H1 (cell line): Measurements from ENCODE around the gene LRP3. TPM values are rescaled to one million over a fixed set of nuclear protein-coding genes. Genes with fewer than 3 reads are reported as not detected.

Experiments
- CHD7 ChIP-seq: fragments of 300-600 bp; sonication (generic); IDR thresholded peaks from 2 replicates; pipeline ENCODE4 v1.7.1; 2012; ENCODE audit warnings: low read length, moderate library complexity, mild to moderate bottlenecking, inconsistent platforms; ENCODE audit not compliant: insufficient replicate concordance
- EGR1 ChIP-seq: IDR thresholded peaks from 2 replicates; pipeline ENCODE4 v1.6.1; 2011; ENCODE audit warnings: low read depth, low read length, borderline replicate concordance
- JUN ChIP-seq: IDR thresholded peaks from 2 replicates; pipeline ENCODE4 v1.6.1; 2011; ENCODE audit warnings: low read depth, mild to moderate bottlenecking, improper control_type of control experiment, low read length
- JUND ChIP-seq: IDR thresholded peaks from 2 replicates; pipeline ENCODE4 v1.6.1; 2011; ENCODE audit warnings: mild to moderate bottlenecking, improper control_type of control experiment, low read length
- MAFK ChIP-seq: IDR thresholded peaks from 2 replicates; pipeline ENCODE4 v1.6.1; 2012; ENCODE audit warnings: low read depth, mild to moderate bottlenecking, improper control_type of control experiment, low read length
- POLR2AphosphoS5 ChIP-seq: IDR thresholded peaks from 2 replicates; pipeline ENCODE4 v1.6.1; 2011; ENCODE audit warnings: low read depth, low read length
- TEAD4 ChIP-seq: IDR thresholded peaks from 2 replicates; pipeline ENCODE4 v1.6.1; 2012; ENCODE audit warnings: low read depth, low read length, inconsistent platforms, mixed read lengths
- polyA plus RNA-seq, 7 experiments: library from polyadenylated mRNA; depleted of rRNA in 3 of 7; stranded (reverse) in 5 of 7; unstranded in 2 of 7; fragments of >200 nt in 5 of 7; fragments of 200-250 nt in 2 of 7; gene quantifications; 1 replicate in 5 of 7; 2 replicates in 1 of 7; 4 replicates in 1 of 7; pipeline versions ENCODE4 v1.2.1 to v1.2.3, GENCODE V29; 2011 to 2013; ENCODE audit warnings: missing spikeins in 2 of 7, mixed read lengths in 2 of 7
- total RNA-seq: library from RNA; stranded (reverse); fragmentation: NEBNext Ultra II Directional; extraction: Animal tissue kit (Norgen Biotek cat#: 25700); gene quantifications from 2 replicates; pipeline ENCODE4 v1.2.1, GENCODE V29; 2021

LRP3 gene
- total and polyA plus RNA-seq, 2 of the 8 experiments (the other 6 are each of a cell fraction or from before 2014, with no cell fraction given), result 30.3 to 33.7 TPM

DNA sequence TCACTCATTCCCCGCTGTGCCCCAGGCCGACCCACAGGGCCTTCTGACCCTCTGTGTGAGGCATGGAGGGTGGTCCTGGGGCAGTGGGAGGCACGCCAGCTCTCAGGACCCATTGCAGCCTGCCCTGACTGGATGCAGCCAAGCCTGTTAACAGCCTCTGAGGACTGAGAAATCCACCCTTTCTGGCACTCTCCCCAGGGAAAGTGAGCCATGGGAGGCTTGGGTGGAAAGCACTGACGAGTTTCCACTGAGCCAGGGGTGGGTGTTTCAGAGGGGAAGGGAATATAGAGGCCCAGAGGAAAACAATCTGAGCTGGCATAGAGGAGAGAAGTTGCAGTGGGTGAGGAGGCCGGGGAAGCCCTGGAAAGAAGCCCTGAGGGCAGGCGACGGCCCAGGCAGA, 62.1 kb downstream of the LRP3 start (continued):
- TF ChIP-seq CHD7, result no peak
- TF ChIP-seq JUN, result no peak
- no peak for TF ChIP-seq EGR1
- TF ChIP-seq JUND, result no peak
- TF ChIP-seq POLR2AphosphoS5, result no peak
- no peak for TF ChIP-seq MAFK
- TF ChIP-seq TEAD4, result no peak
